Activated CD4-positive, alpha-beta T cell treated with anti-CD3 and anti-CD28 coated beads for 48 hours (primary cell): Measurements from ENCODE around the gene SENP7.
A peak's percentile ranks its signal among the peaks of the same experiment; 100 is the strongest.
"Not testable (repeated sequence)": the region's sequence is repeated elsewhere in the genome, so short reads cannot be mapped to it uniquely, and the experiment has no call there.

ENCODE experiments used
- DNase-seq: peaks from one replicate; pipeline ENCODE4 v3.0.0-alpha.2; 2020

Gene SENP7

GRCh38 chr3:101527441-101527840 is 14.4 kb upstream of the SENP7 start:
- DNase-seq = no peak

GRCh38 chr3:101521211-101521701 is 8.2 kb upstream of the SENP7 start:
- DNase-seq = no peak

- DNase-seq = no peak
Measured at GRCh38 chr3:101519685-101520365, 6.8 kb upstream of the SENP7 start.

- DNase-seq = peak; percentile 50
Measured at GRCh38 chr3:101518421-101518871, 5.4 kb upstream of the SENP7 start.

DNA sequence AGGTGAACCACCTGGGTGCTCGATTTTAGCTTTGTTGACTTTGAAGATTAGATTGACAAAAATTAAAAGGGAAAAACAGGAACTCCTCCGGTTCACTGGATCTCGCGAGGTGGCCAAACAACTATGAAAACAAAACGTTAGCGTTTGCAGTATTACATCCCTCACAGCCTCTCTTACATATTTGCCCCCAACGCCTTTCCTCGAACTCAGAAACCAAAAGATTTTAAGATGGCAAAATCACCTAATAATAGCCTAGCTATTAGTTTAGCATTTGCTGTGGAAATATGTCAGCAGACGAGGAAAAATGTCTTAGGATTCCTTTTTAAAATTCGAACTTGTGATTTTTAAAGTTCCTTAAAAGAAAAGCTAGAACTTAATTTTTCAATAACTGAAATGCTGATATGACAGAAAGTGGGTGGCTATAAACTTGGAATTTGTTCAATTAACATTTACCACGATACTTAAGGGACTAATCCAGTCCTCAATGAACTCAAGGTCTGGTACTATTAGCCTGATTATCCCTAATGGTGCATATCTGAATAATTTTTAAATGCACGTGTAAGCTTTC is 491 bp upstream of the SENP7 start:
- no peak for DNase-seq

DNA sequence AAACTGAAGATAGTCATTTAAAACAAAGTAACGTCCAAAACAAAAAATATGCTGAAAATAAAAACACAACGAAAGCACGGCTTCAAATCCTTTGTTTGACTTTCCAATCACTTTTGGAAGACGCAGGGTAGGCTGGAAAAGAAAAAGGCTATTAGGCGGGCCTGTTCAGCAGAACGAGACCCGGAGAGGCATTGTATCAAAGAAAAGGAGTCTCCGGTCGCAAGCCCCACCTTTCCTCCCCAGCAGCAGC is 691 bp downstream of the SENP7 start:
- DNase-seq = peak; percentile 40

DNA sequence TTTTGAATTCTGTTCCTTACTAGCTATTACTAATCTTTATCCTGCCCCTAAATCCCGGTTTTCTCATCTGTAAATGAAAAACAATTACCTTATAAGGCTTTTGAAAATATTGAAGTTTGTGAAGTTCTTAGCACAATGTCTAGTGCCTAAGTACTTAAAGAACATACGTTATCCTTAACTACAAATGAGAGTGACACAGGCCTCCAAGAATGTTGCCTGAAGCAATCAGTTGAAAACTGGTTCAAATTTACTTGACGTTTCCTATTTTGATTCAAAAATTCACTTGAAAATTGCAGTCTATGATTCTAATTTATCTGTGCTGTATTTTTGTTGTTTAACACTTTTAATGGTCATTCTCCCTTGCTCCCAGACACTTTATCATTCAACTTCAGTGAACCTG is 3.2 kb downstream of the SENP7 start:
- no peak for DNase-seq

DNA sequence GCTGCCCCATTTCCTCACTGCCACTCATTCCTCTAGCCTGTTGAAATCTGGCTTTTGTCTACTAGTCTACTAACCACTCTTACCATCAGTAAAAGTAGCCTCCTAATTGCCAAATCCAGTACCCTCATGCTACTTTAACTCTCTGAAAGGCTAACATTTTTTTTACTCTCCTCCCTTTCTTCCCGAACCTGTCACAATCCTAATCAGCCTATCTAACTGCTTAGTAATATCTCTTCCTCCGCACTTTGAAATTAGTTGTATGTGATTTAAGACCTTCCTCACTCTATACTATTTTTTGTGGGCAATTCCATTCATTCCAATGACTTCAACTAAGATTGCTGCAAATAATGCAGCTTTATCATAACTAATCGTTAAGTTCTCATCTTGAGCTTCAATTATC is 3.7 kb downstream of the SENP7 start:
- no peak for DNase-seq

DNA sequence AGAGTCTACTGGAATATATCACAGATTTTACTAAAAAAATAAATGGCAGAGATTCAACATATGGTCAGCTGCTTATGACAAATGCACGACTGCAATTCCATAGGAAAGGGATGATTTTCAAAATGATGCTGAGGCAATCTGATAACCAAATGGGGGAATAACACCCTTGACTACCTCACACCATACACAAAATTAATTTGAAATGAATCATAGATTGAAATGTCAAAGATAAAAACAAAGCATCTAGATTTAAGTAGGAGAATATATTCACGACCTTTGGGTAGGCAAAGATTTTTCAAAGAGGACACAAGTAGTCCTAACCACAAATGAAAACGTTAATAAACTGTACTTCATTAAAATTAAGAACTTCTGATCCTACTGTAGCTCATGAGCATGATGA is 11.2 kb downstream of the SENP7 start:
- no peak for DNase-seq

DNA sequence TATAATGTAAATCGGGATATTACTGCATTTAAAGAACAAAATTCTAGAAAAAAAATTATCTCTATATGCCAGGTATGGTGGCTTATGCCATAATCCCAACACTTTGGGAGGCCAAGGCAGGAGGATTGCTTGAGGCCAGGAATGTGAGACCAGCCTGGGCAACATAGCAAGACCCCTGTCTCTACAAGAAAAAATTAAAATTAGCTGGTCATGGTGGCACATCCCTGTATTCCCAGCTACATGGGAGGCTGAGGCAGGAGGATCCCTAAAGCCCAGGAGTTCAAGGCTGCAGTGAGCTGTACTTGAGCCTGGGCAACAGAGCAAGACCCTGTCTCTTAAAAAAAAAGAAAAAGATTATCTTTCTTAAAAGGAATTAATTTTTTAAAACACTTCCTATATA is 12.8 kb downstream of the SENP7 start:
- DNase-seq = no peak

DNA sequence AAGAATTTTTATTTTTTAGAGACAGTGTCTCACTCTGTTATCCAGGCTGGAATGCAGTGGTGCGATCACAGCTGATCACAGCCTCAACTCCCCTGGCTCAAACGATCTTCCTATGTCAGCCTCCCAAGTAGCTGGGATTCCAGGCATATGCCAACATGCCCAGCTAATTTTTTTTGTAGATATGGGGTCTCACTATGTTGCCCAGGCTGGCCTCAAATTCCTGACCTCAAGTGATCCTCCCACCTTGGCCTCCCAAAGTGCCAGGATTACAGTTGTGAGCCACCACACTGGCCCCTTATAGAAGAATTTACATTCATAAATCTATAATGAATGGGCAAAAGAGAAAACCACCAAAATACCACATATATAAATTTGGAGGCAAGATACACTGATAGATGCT is 15.2 kb downstream of the SENP7 start:
- no peak for DNase-seq

GRCh38 chr3:101495552-101495951 is 17.5 kb downstream of the SENP7 start:
- no peak for DNase-seq

DNA sequence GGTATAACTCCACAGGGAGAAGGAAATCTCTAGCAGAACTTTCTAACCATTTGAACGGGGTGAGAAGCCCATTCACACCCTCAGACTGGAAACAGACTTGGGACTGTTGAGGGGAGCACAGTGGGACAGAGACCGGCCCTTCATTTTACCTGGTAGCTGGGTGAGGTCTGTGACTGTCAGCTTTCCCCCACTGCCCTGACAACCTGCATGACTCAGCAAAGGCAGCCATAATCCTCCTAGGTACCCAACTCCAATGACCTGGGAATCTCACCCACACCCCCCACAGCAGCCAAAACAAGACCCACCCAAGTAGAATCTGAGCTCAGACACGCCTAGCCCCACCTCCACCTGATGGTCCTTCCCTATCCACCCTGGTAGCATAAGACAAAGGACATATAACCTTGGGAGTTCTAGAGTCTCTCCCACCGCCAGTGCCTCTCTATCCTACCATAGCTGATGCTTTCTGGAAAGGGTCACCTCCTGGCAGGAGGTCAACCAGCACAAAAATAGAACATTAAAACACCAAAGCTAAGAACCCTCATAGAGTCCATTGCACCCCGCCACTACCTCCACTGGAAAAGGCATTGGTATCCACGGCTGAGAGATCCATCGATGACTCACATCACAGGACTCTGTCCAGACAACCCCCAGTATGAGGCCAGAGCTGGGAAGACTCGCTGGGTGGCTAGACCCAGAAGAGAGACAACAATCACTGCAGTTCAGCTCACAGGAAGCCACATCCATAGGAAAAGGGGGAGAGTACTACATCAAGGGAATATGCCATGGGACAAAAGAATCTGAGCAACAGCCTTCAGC is 28.0 kb downstream of the SENP7 start:
- no peak for DNase-seq

DNA sequence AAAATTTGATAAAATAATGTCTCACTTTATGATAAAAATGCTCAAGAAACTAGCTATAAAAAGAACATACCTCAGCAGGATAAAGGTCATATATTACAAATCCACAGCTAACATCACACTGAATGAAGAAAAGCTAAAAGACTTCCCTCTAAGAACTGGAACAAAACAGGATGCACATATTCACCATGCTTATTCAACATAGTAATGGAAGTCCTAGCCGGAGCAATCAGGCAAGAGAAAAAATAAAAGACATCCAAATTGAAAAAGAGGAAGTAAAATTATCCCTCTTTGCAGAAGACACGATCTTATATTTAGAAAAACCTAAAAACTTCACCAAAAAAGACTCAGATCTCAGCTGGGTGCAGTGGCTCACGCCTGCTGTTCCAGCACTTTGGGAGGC is 34.0 kb downstream of the SENP7 start:
- DNase-seq = no peak

- not testable (repeated sequence) for DNase-seq
Measured at GRCh38 chr3:101474841-101475552, 38.0 kb downstream of the SENP7 start.

DNA sequence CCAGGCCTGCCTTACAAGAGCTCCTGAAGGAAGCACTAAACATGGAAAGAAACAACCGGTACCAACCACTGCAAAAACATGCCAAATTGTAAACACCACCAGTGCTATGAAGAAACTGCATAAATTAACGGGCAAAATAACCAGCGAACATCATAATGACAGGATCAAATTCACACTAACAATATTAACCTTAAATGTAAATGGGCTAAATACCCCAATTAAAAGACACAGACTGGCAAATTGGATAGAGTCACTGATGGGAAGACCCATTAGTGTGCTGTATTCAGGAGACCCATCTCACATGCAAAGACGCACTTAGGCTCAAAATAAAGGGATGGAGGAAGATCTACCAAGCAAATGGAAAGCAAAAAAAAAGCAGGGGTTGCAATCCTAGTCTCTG is 44.3 kb downstream of the SENP7 start:
- not testable (repeated sequence) for DNase-seq

GRCh38 chr3:101467310-101467663 is 45.7 kb downstream of the SENP7 start:
- DNase-seq = not testable (repeated sequence)

DNA sequence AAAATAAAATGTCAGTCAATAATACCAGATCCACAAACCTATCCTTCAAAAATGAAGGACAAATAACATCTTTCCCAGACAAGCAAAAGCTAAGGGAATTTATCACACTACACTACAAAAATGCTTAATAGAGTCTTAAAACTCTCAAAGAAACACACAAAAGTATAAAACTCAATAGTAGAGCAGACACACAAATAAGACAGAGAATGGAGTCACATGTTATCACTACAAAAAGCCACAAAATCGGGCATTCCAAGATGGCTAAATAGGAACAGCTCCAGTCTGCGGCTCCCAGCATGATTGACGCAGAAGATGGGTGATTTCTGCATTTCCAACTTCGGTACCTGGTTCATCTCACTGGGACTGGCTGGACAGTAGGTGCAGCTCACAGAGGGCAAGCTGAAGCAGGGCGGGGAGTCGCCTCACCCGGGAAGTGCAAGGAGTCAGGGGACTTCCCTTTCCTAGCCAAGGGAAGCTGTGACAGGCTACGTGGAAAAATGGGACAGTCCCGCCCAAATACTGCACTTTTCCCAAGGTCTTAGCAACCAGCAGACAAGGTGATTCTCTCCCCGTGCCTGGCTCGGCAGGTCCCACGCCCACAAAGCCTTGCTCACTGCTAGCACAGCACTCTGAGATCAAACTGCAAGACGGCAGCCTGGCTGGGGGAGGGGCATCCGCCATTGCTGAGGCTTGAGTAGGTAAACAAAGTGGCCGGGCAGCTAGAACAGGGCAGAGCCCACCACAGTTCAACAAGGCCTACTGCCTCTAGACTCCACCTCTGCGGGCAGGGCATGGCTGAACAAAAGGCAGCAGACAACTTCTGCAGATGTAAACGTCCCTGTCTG is 46.3 kb downstream of the SENP7 start:
- peak; percentile 25 for DNase-seq

GRCh38 chr3:101464235-101464634 is 48.8 kb downstream of the SENP7 start:
- no peak for DNase-seq

- no peak for DNase-seq
Measured at GRCh38 chr3:101461451-101461850, 51.6 kb downstream of the SENP7 start.

- DNase-seq = no peak
Measured at GRCh38 chr3:101458387-101458786, 54.6 kb downstream of the SENP7 start.

GRCh38 chr3:101454629-101455028 is 58.4 kb downstream of the SENP7 start:
- no peak for DNase-seq

DNA sequence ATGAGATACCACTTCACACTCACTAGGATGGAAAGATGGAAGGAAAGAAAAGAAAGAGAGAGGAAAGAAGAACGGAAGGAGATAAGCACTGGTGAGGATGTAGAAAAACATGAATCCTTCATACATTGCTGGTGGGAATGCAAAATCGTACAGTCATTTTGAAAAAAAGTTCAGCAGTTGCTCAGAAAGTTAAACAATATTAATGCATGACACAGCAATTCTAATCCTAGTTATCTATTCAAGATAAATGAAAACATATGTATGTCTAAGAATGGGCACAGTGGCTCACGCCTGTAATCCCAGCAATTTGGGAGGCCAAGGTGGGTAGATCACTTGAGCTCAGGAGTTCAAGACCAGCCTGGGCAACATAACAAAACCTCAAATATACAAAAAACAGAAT is 59.1 kb downstream of the SENP7 start:
- DNase-seq = no peak
